GM10847 (cell line): Measurements from ENCODE around the gene PRKCE.

ENCODE experiments used
- POLR2A ChIP-seq: IDR thresholded peaks from 2 replicates; pipeline ENCODE4 v1.6.1; 2011; ENCODE audit not compliant: insufficient read length; ENCODE audit errors: extremely low read depth

The PRKCE gene

GRCh38 chr2:45675263-45675812, 23.9 kb downstream of the PRKCE start:
- TF ChIP-seq POLR2A: no peak

GRCh38 chr2:45676088-45676487, 24.6 kb downstream of the PRKCE start:
- TF ChIP-seq POLR2A: no peak

- TF ChIP-seq POLR2A: no peak
These were observed 27.4 kb downstream of the PRKCE start for GRCh38 chr2:45678791-45679348.

GRCh38 chr2:45680351-45680967, 29.0 kb downstream of the PRKCE start:
- no peak for TF ChIP-seq POLR2A

- no peak for TF ChIP-seq POLR2A
These were observed 30.2 kb downstream of the PRKCE start for GRCh38 chr2:45681675-45682074.

- TF ChIP-seq POLR2A: no peak
These were observed 31.8 kb downstream of the PRKCE start for GRCh38 chr2:45683292-45683691.

- no peak for TF ChIP-seq POLR2A
These were observed 33.3 kb downstream of the PRKCE start for GRCh38 chr2:45684756-45685155.

- TF ChIP-seq POLR2A: no peak
These were observed 33.8 kb downstream of the PRKCE start for GRCh38 chr2:45685260-45685659.

GRCh38 chr2:45687964-45688363, 36.5 kb downstream of the PRKCE start:
- no peak for TF ChIP-seq POLR2A

- TF ChIP-seq POLR2A: no peak
These were observed 37.2 kb downstream of the PRKCE start for GRCh38 chr2:45688479-45689298.

GRCh38 chr2:45690231-45690630, 38.8 kb downstream of the PRKCE start:
- TF ChIP-seq POLR2A: no peak

- TF ChIP-seq POLR2A: no peak
These were observed 39.9 kb downstream of the PRKCE start for GRCh38 chr2:45691171-45691999.

GRCh38 chr2:45692566-45692965, 41.1 kb downstream of the PRKCE start:
- TF ChIP-seq POLR2A: no peak

GRCh38 chr2:45696708-45697107, 45.2 kb downstream of the PRKCE start:
- no peak for TF ChIP-seq POLR2A

GRCh38 chr2:45697190-45697589, 45.7 kb downstream of the PRKCE start:
- TF ChIP-seq POLR2A: no peak

- no peak for TF ChIP-seq POLR2A
These were observed 47.1 kb downstream of the PRKCE start for GRCh38 chr2:45698554-45698953.
